OCI-LY3 (cell line): Measurements from ENCODE around the gene HHATL.

ENCODE experiments used
- H2AFZ ChIP-seq: fragments of 200-600, 300-600 bp; shearing (Covaris generic); 2 replicates; pipeline ENCODE4 v1.6.0; 2014; ENCODE audit warnings: antibody characterized with exemption, low read depth, low read length
- H3K27ac ChIP-seq: fragments of 200-600, 300-600 bp; sonication (generic); 2 replicates; pipeline ENCODE4 v1.5.1; 2014; ENCODE audit warnings: mild to moderate bottlenecking, low read length, moderate library complexity, mixed read lengths
- H3K27me3 ChIP-seq: fragments of 200-600, 300-600 bp; sonication (generic); 2 replicates; pipeline ENCODE4 v1.6.1; 2014; ENCODE audit warnings: low read depth, low read length, mixed read lengths
- H3K36me3 ChIP-seq: fragments of 200-600, 300-600 bp; sonication (generic); replicated peaks from 2 replicates; pipeline ENCODE3; 2014; ENCODE audit warnings: low read depth, low read length, mixed read lengths
- H3K4me1 ChIP-seq: fragments of 300-600, 200-600 bp; sonication (generic); 2 replicates; pipeline ENCODE4 v1.6.1; 2014; ENCODE audit warnings: low read length, mixed read lengths
- H3K4me2 ChIP-seq: fragments of 200-600, 300-600 bp; sonication (generic); 2 replicates; pipeline ENCODE4 v1.6.1; 2014; ENCODE audit warnings: low read length, mixed read lengths
- H3K4me3 ChIP-seq: fragments of 300-600, 200-600 bp; sonication (generic); 2 replicates; pipeline ENCODE4 v1.5.1; 2014; ENCODE audit warnings: antibody characterized with exemption, mild to moderate bottlenecking, low read length, moderate library complexity
- H3K79me2 ChIP-seq: fragments of 300-600, 200-600 bp; shearing (Covaris generic); 2 replicates; pipeline ENCODE4 v1.6.1; 2014; ENCODE audit warnings: mild to moderate bottlenecking, low read length, mixed read lengths
- H3K9ac ChIP-seq: fragments of 300-600, 200-600 bp; shearing (Covaris generic); 2 replicates; pipeline ENCODE4 v1.6.0; 2014; ENCODE audit warnings: mild to moderate bottlenecking, low read length, moderate library complexity
- H3K9me3 ChIP-seq: fragments of 200-600, 300-600 bp; shearing (Covaris generic); 2 replicates; pipeline ENCODE4 v1.6.1; 2014; ENCODE audit warnings: low read length, mixed read lengths; ENCODE audit not compliant: insufficient read depth
- H4K20me1 ChIP-seq: fragments of 200-600, 300-600 bp; sonication (generic); 2 replicates; pipeline ENCODE4 v1.6.1; 2016; ENCODE audit warnings: low read length, mixed read lengths; ENCODE audit not compliant: insufficient read depth
- EZH2phosphoT487 ChIP-seq: fragments of 200-600 bp; shearing (Covaris generic); IDR thresholded peaks from 2 replicates; pipeline ENCODE4 v1.6.1; 2018; ENCODE audit warnings: antibody characterized with exemption, mixed run types, low read depth
- TF ChIP-seq, protein P1 (sequence below): fragments of 200-600, 300-600 bp; sonication (generic); IDR thresholded peaks from 2 replicates; pipeline ENCODE4 v1.5.1; 2014; ENCODE audit warnings: antibody characterized with exemption, low read length, low read depth

The HHATL gene

GRCh38 chr3:42666577-42666998 is 36.0 kb downstream of the HHATL start:
- Histone ChIP-seq H3K4me1 (no peaks in the 10 kb centered on the region), H3K36me3 (no peaks in the 10 kb centered on the region), H3K9me3 (no peaks in the 10 kb centered on the region), H3K27me3 (no peaks in the 10 kb centered on the region), H3K9ac (no peak overlapping the region), H4K20me1 (no peaks in the 10 kb centered on the region), H3K4me3 (no peak overlapping the region), H3K4me2 (no peak overlapping the region), H3K27ac (no peak overlapping the region), H2AFZ (no peak overlapping the region), H3K79me2 (no peaks in the 10 kb centered on the region)
- no peak for TF ChIP-seq EZH2phosphoT487
- TF ChIP-seq, protein P1, sequence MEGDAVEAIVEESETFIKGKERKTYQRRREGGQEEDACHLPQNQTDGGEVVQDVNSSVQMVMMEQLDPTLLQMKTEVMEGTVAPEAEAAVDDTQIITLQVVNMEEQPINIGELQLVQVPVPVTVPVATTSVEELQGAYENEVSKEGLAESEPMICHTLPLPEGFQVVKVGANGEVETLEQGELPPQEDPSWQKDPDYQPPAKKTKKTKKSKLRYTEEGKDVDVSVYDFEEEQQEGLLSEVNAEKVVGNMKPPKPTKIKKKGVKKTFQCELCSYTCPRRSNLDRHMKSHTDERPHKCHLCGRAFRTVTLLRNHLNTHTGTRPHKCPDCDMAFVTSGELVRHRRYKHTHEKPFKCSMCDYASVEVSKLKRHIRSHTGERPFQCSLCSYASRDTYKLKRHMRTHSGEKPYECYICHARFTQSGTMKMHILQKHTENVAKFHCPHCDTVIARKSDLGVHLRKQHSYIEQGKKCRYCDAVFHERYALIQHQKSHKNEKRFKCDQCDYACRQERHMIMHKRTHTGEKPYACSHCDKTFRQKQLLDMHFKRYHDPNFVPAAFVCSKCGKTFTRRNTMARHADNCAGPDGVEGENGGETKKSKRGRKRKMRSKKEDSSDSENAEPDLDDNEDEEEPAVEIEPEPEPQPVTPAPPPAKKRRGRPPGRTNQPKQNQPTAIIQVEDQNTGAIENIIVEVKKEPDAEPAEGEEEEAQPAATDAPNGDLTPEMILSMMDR, result no peak

DNA sequence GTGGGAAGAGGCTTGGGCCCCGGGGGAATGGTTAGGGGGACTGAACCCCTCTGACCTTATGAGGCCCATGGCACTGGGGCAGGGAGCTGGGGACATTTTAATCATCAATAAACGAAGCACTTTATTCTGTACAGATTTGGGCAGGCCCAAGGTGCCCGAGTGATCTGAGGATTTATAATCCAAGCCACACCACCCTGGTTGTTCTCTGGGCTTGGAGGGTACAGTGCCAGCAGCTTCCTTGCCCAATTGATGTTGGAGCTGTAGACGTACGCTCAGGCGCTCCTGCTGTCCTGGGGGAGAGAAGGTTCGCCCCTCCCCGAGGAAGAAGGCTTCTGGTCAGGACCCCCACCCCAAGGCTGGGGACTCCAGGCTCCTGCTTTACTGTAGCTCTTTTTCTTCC is 36.6 kb downstream of the HHATL start:
- H3K4me1 ChIP-seq, result no peaks in the 10 kb centered on the region
- TF ChIP-seq, protein P1, result no peak
- no peak for TF ChIP-seq EZH2phosphoT487
- no peak overlapping the region for H2AFZ ChIP-seq
- no peak overlapping the region for H3K9ac ChIP-seq
- H3K79me2 ChIP-seq, result no peaks in the 10 kb centered on the region
- no peak overlapping the region for H3K4me2 ChIP-seq
- H4K20me1 ChIP-seq, result no peaks in the 10 kb centered on the region; the same call in 1 of the 2 replicates
- H3K36me3 ChIP-seq, result no peaks in the 10 kb centered on the region
- H3K27me3 ChIP-seq, result no peaks in the 10 kb centered on the region
- no peak overlapping the region for H3K4me3 ChIP-seq
- H3K27ac ChIP-seq, result no peak overlapping the region
- H3K9me3 ChIP-seq, result no peaks in the 10 kb centered on the region

- H3K4me3 ChIP-seq, result no peak overlapping the region
- H3K27ac ChIP-seq, result no peak overlapping the region
- H3K27me3 ChIP-seq, result no peaks in the 10 kb centered on the region
- H4K20me1 ChIP-seq, result no peaks in the 10 kb centered on the region; the same call in 1 of the 2 replicates
- H3K9me3 ChIP-seq, result no peaks in the 10 kb centered on the region
- H3K4me2 ChIP-seq, result no peak overlapping the region
- H2AFZ ChIP-seq, result no peak overlapping the region
- no peak overlapping the region for H3K9ac ChIP-seq
- H3K79me2 ChIP-seq, result no peaks in the 10 kb centered on the region
- no peaks in the 10 kb centered on the region for H3K4me1 ChIP-seq
- TF ChIP-seq, protein P1, result no peak
- TF ChIP-seq EZH2phosphoT487, result no peak
- H3K36me3 ChIP-seq, result no peaks in the 10 kb centered on the region
Observed at GRCh38 chr3:42665050-42665878, 37.3 kb downstream of the HHATL start.

- H2AFZ ChIP-seq, result no peak overlapping the region
- no peaks in the 10 kb centered on the region for H3K9me3 ChIP-seq
- no peaks in the 10 kb centered on the region for H3K36me3 ChIP-seq
- H3K79me2 ChIP-seq, result no peaks in the 10 kb centered on the region
- no peak overlapping the region for H3K27ac ChIP-seq
- H3K4me3 ChIP-seq, result no peak overlapping the region
- TF ChIP-seq, protein P1, result no peak
- no peak for TF ChIP-seq EZH2phosphoT487
- no peaks in the 10 kb centered on the region; the same call in 1 of the 2 replicates for H4K20me1 ChIP-seq
- no peaks in the 10 kb centered on the region for H3K4me1 ChIP-seq
- H3K9ac ChIP-seq, result no peak overlapping the region
- H3K4me2 ChIP-seq, result no peak overlapping the region
- no peaks in the 10 kb centered on the region for H3K27me3 ChIP-seq
Observed at GRCh38 chr3:42664438-42664803, 38.2 kb downstream of the HHATL start.
